ENCODE results near the gene TLE6. TPM values are rescaled to one million over a fixed set of nuclear protein-coding genes. Genes with fewer than 3 reads are reported as not detected.

Gene TLE6
- total and polyA plus RNA-seq, 2 of the 13 experiments (the other 11 are each of a cell fraction or from before 2014, with no cell fraction given): 0.24 to 5.5 TPM

- TF ChIP-seq ZNF121 (CRISPR knock-in tag; IDR thresholded peaks at IDR 0.05): peak; percentile 69; the same call in 1 of the 2 replicates
- TF ChIP-seq SMAD3 (CRISPR knock-in tag; IDR thresholded peaks at IDR 0.05): no peak
- no peak for TF ChIP-seq ZNF235 (CRISPR knock-in tag; IDR thresholded peaks at IDR 0.05; ENCODE audit: borderline replicate concordance)
These were observed 903 bp downstream of the TLE6 start (continued) for GRCh38 chr19:2978166-2978767.

DNA sequence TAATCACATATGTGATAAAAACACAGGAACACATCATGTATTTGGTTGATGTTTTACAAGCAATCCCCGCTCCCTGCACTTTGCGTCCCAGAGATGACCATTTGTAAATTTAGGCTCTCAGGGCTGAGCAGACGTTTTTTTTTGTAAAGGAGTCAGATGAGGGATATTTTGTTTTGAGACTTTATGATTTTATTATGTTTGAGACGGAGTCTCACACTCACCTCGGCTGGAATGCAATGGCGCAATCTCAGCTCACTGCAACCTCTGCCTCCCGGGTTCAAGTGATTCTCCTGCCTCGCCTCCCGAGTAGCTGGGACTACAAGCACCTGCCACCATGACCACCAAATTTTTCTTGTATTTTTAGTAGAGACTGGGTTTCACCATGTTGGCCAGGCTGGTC is 1.4 kb downstream of the TLE6 start:
- no peak for ATAC-seq
- no peaks in the 10 kb centered on the region for H3K36me3 ChIP-seq (replicated peaks in 1 of 2; ENCODE audit: control insufficient read depth in 1 of 2, insufficient read depth in 2 of 2, low read length in 2 of 2)
- no TSS peak for BruUV-seq (replicated peaks)
- no peak for DNase-seq (ENCODE audit: low spot score)
- peak overlapping the region; percentile 93; the same call in 1 of the 2 replicates for H3K4me2 ChIP-seq (ENCODE audit: low read depth, low read length)
- ChIA-PET POLR2A (interaction anchor here (2.7 kb wide), 1 partner anchor 28 kb away, joined by 9 read pairs; no protein-coding TSS in a partner anchor), CTCF (ENCODE audit: low intra/inter-chr PET ratio, low total read pairs) (no interaction called here)
- no peaks in the 10 kb centered on the region for H3K79me2 ChIP-seq (ENCODE audit: insufficient read depth, low read length)
- H3K9ac ChIP-seq (ENCODE audit: insufficient read depth, low read depth, low read length): no peak overlapping the region
- no peaks in the 10 kb centered on the region for H3K9me3 ChIP-seq (ENCODE audit: low read length)
- 14% methylated on average over 9 of the region's 9 CpGs for WGBS (ENCODE audit: low lambda C conversion rate)
- no peak for FAIRE-seq
- intact Hi-C loops (cut with micrococcal nuclease; ENCODE audit: unreplicated experiment): loop anchor here (5.0 kb wide), 1 partner anchor 114 kb away; the partner anchor contains the start of gene GNA11
- no peak overlapping the region for H2AFZ ChIP-seq (ENCODE audit: low read length)
- no peak for TF ChIP-seq FOXP4 (CRISPR knock-in tag; IDR thresholded peaks at IDR 0.05)
- TF ChIP-seq CEBPG (CRISPR knock-in tag; IDR thresholded peaks at IDR 0.05): 0 out of 2 replicates have a peak, but pooled peaks have one; percentile 7
- TF ChIP-seq, protein P1, sequence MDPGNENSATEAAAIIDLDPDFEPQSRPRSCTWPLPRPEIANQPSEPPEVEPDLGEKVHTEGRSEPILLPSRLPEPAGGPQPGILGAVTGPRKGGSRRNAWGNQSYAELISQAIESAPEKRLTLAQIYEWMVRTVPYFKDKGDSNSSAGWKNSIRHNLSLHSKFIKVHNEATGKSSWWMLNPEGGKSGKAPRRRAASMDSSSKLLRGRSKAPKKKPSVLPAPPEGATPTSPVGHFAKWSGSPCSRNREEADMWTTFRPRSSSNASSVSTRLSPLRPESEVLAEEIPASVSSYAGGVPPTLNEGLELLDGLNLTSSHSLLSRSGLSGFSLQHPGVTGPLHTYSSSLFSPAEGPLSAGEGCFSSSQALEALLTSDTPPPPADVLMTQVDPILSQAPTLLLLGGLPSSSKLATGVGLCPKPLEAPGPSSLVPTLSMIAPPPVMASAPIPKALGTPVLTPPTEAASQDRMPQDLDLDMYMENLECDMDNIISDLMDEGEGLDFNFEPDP (CRISPR knock-in tag; conservative IDR thresholded peaks at IDR 0.05): 0 out of 2 replicates have a peak, but pooled peaks have one; percentile 50
- TF ChIP-seq TEAD3 (CRISPR knock-in tag; optimal IDR thresholded peaks at IDR 0.05; ENCODE audit: borderline replicate concordance): peak; percentile 38
- TF ChIP-seq ZNF570 (CRISPR knock-in tag; IDR thresholded peaks at IDR 0.05; ENCODE audit: borderline replicate concordance): no peak
- in situ Hi-C loops (cut with HindIII; ENCODE audit: extremely low pct_ligation_motif_present, low pct_unique_long_range_greater_than_20kb): no loop called here
- peaks cover 0 to 39% of the 10 kb centered on the region in 2 experiments; a peak in 4 of 5 replicates for H3K27me3 ChIP-seq (ENCODE audit: control insufficient read depth in 1 of 2, insufficient read depth in 2 of 2, low read length in 2 of 2)
- no peaks in the 10 kb centered on the region for H4K20me1 ChIP-seq (ENCODE audit: insufficient read depth, low read length)
- no peak overlapping the region for H3K4me3 ChIP-seq (replicated peaks in 1 of 3; ENCODE audit: insufficient read depth in 1 of 3, low read depth in 2 of 3, low read length in 3 of 3)
- H3K27ac ChIP-seq (ENCODE audit: extremely low read length, insufficient read depth, low read length): no peak overlapping the region
- H3K4me1 ChIP-seq (ENCODE audit: insufficient read depth, low read length): peaks cover 65% of the 10 kb centered on the region

All from HepG2 (cell line).